BLaER1 (cell line): ENCODE data around the gene FOXG1.

Experiments used
- H3K27ac ChIP-seq: shearing (Covaris generic); formaldehyde crosslinking; 2 replicates; pipeline ENCODE4 v1.8.1; 2022
- H3K27me3 ChIP-seq: shearing (Covaris generic); formaldehyde crosslinking; 2 replicates; pipeline ENCODE4 v1.8.1; 2022
- H3K36me3 ChIP-seq: shearing (Covaris generic); formaldehyde crosslinking; 2 replicates; pipeline ENCODE4 v1.8.1; 2022
- H3K4me1 ChIP-seq: shearing (Covaris generic); formaldehyde crosslinking; 2 replicates; pipeline ENCODE4 v1.8.1; 2022
- H3K4me2 ChIP-seq: shearing (Covaris generic); formaldehyde crosslinking; 2 replicates; pipeline ENCODE4 v1.8.1; 2022
- H3K4me3 ChIP-seq: shearing (Covaris generic); formaldehyde crosslinking; 2 replicates; pipeline ENCODE4 v1.8.1; 2022
- H3K9ac ChIP-seq: shearing (Covaris generic); formaldehyde crosslinking; 2 replicates; pipeline ENCODE4 v1.8.1; 2022
- H3K9me3 ChIP-seq: shearing (Covaris generic); formaldehyde crosslinking; 2 replicates; pipeline ENCODE4 v1.8.1; 2022
- H4K20me1 ChIP-seq: shearing (Covaris generic); formaldehyde crosslinking; 2 replicates; pipeline ENCODE4 v1.8.1; 2022
- Cebpa-rat ChIP-seq: shearing (Covaris generic); IDR thresholded peaks from 2 replicates; pipeline ENCODE4 v1.8.1; 2022

FOXG1 gene

DNA sequence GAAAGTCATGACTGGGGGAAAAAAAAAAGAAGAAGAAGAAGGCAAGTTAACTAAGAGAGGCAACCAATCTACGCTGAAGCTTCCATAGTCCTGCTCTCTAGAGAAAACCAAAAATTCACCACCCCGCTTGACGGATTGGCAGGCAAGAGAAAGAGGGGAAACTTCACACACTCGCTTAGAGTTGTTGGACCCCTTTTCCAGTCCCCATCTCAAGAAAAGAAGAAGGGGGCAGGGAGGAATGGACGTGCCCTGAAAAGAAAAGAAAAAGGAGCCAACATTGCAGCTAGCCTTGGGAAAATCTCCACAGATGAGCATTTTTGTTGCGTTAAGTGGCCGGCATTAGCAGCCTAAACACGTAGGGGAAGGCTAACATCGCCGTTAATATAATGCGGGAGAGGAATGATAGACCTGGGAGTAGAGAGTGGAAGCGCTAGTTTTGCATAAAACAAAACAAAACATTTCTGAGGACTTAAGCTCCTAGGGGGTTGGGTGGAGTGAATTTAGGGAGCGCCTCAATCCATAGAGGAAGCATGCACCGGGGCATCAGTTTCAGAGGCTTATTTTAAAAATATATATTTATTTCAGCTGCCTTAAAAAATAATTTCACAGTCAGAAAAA lies 11.3 kb upstream of the FOXG1 start:
- H3K9me3 ChIP-seq = peaks cover 25% of the 10 kb centered on the region; the same call in 1 of the 2 replicates
- H3K27me3 ChIP-seq = peaks cover 60% of the 10 kb centered on the region
- H3K4me1 ChIP-seq = no peaks in the 10 kb centered on the region
- no peak overlapping the region for H3K4me2 ChIP-seq
- H3K4me3 ChIP-seq = no peak overlapping the region
- H3K27ac ChIP-seq = no peak overlapping the region
- peaks cover 16% of the 10 kb centered on the region; the same call in 1 of the 2 replicates for H4K20me1 ChIP-seq
- TF ChIP-seq Cebpa-rat = no peak
- H3K9ac ChIP-seq = no peak overlapping the region
- no peaks in the 10 kb centered on the region for H3K36me3 ChIP-seq

DNA sequence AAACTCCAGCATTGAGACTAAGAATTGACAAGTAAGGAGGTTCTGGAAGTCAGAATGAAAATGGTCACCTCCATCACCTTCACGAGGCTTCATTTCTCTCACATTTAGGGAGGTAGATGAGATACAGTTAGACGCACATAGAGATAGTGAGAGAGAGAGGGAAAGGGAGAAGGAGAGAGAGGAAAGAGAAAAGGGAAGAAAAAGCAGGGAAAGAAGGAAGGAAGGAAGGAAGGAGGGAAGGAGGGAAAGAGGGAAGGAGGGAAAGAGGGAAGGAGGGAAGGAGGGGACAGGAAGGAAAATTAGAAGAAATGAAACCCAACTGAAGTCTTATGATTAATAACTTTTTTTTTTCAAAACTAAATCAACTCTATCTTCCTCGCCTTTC lies 10.7 kb upstream of the FOXG1 start:
- no peaks in the 10 kb centered on the region for H3K4me1 ChIP-seq
- TF ChIP-seq Cebpa-rat = no peak
- no peak overlapping the region for H3K4me2 ChIP-seq
- H3K4me3 ChIP-seq = no peak overlapping the region
- peaks cover 16% of the 10 kb centered on the region; the same call in 1 of the 2 replicates for H4K20me1 ChIP-seq
- H3K9ac ChIP-seq = no peak overlapping the region
- H3K27ac ChIP-seq = no peak overlapping the region
- peaks cover 26% of the 10 kb centered on the region; the same call in 1 of the 2 replicates for H3K9me3 ChIP-seq
- no peaks in the 10 kb centered on the region for H3K36me3 ChIP-seq
- H3K27me3 ChIP-seq = peaks cover 65% of the 10 kb centered on the region

DNA sequence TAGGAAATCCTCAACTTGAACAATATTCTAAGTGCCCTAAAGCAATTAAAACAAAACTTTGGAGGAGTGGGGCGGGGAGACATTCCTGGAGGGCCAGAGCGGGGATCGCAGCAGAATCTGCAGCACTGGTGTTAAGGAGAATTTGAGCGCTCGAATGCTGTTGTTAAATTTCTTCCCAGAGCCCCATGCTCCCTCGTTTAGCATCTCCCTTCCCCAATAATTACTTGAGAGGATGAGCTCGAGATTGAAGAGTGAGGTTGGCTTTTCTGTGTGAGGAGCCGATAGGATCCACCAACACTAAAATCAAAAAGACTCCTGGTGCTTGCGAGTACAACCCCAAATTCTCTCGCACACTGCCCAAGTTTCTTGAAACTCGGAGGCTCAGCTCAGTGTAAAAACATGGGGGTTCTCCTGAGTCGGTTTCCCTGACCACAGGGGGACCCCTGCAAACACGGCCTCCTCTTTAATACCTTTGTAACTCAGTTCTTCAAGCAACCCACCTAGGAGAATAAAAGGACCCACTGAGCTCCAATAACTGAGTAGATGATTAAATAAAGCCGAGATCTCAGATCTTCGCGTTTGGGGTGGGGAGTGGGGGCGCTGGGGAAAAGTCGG lies 10.2 kb upstream of the FOXG1 start:
- no peak overlapping the region for H3K4me2 ChIP-seq
- H3K36me3 ChIP-seq = no peaks in the 10 kb centered on the region
- no peak for TF ChIP-seq Cebpa-rat
- H4K20me1 ChIP-seq = peaks cover 16% of the 10 kb centered on the region; the same call in 1 of the 2 replicates
- H3K4me1 ChIP-seq = no peaks in the 10 kb centered on the region
- no peak overlapping the region for H3K4me3 ChIP-seq
- no peak overlapping the region for H3K9ac ChIP-seq
- peaks cover 70% of the 10 kb centered on the region for H3K27me3 ChIP-seq
- H3K27ac ChIP-seq = no peak overlapping the region
- H3K9me3 ChIP-seq = peaks cover 26% of the 10 kb centered on the region; the same call in 1 of the 2 replicates

DNA sequence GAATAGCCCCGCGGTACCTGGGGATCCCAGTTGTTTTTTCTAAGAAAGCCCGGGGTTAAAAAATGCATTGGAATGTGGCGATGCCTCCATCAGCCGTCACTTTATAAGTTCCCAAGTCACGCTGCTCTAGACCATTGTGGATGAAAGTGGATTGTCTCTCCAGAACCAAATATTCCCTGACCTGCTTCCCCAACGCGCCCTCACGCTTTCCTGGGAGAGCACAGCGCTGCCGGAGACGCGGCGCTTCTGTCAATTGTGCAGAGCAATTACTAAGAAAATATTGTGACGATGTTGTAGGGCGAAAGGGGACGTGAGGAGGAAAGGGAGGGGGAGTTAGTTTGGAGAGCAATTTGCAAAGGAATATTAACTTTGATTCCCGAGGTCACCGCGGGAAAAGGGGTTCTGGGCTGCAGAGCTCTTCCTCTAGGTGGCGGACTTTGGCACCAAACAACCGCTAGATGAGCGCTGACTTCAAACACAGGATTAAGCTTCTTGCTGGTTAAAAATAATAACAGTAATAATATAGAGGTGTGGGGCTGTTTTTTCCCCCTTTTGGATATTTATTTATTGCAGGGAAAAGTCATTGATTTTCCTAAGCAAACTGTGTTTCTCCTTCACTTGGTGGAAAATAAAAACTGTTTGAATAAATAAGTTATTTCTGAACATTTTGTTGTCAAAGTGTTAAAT lies 9.6 kb upstream of the FOXG1 start:
- Histone ChIP-seq H3K9ac (no peak overlapping the region), H3K27ac (no peak overlapping the region), H3K9me3 (peaks cover 26% of the 10 kb centered on the region; the same call in 1 of the 2 replicates), H3K4me1 (no peaks in the 10 kb centered on the region), H3K4me2 (no peak overlapping the region), H3K4me3 (no peak overlapping the region), H3K27me3 (peaks cover 77% of the 10 kb centered on the region), H4K20me1 (peaks cover 16% of the 10 kb centered on the region; the same call in 1 of the 2 replicates), H3K36me3 (no peaks in the 10 kb centered on the region)
- TF ChIP-seq Cebpa-rat = no peak

DNA sequence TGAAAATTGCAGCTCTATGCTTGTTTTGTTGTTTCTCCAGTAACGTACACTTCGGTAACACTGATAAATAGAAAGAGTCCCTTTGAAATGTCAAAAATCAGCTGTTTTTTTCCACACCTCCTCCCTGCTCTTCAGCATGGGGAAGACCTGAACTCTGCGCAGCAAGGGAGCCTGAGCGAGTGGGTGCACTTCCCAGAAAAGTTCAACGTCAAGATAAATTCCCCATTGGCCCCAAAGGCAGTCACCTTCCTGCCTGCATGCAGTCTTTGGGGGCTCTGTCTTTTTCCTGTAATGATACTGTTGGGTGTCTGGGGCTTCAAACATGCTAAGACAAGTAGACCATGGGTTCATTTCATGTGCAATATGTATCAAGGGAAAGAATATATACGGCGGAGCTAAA lies 8.8 kb upstream of the FOXG1 start:
- H3K27me3 ChIP-seq = peaks cover 84% of the 10 kb centered on the region
- no peak overlapping the region for H3K4me2 ChIP-seq

DNA sequence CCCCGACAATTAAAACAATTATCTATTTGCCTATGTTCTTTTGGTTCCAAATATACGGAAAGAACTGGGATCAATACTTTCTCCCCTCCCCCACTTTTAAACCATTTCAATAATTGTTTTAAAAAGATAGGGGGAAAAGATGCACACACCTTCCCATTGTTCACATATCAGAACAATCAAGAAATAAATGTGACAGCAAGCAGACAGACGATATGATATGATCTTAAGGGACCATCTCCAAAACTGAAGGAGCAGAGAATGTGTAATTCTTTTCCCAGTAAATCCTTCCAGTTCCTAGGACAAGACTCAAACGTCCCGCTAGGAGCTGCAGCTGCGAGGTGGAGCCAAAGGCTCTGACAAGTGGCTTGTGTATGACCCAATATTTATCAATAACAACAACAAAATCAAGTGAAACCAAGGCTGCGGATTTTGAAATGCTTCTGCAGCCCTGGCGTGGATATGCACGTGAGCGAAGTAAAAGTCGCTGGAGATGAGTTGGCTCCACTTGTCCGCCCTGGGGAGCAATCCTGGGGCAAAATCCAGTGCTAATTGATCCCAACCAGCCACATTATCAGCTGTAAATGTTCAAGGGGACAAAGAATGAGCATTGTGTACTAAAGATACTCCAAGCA lies 8.2 kb upstream of the FOXG1 start:
- Histone ChIP-seq H3K27ac (no peak overlapping the region), H3K4me2 (no peak overlapping the region), H3K36me3 (no peaks in the 10 kb centered on the region), H4K20me1 (peaks cover 16% of the 10 kb centered on the region; the same call in 1 of the 2 replicates), H3K4me3 (no peak overlapping the region), H3K9ac (no peak overlapping the region), H3K27me3 (peaks cover 88% of the 10 kb centered on the region), H3K9me3 (peaks cover 26% of the 10 kb centered on the region; the same call in 1 of the 2 replicates), H3K4me1 (no peaks in the 10 kb centered on the region)
- no peak for TF ChIP-seq Cebpa-rat

More for the DNA sequence above, 8.8 kb upstream of the FOXG1 start:
- TF ChIP-seq Cebpa-rat = no peak
- Histone ChIP-seq H4K20me1 (peaks cover 16% of the 10 kb centered on the region; the same call in 1 of the 2 replicates), H3K4me1 (no peaks in the 10 kb centered on the region), H3K9ac (no peak overlapping the region), H3K27ac (no peak overlapping the region), H3K36me3 (no peaks in the 10 kb centered on the region), H3K4me3 (no peak overlapping the region), H3K9me3 (peaks cover 26% of the 10 kb centered on the region; the same call in 1 of the 2 replicates)

DNA sequence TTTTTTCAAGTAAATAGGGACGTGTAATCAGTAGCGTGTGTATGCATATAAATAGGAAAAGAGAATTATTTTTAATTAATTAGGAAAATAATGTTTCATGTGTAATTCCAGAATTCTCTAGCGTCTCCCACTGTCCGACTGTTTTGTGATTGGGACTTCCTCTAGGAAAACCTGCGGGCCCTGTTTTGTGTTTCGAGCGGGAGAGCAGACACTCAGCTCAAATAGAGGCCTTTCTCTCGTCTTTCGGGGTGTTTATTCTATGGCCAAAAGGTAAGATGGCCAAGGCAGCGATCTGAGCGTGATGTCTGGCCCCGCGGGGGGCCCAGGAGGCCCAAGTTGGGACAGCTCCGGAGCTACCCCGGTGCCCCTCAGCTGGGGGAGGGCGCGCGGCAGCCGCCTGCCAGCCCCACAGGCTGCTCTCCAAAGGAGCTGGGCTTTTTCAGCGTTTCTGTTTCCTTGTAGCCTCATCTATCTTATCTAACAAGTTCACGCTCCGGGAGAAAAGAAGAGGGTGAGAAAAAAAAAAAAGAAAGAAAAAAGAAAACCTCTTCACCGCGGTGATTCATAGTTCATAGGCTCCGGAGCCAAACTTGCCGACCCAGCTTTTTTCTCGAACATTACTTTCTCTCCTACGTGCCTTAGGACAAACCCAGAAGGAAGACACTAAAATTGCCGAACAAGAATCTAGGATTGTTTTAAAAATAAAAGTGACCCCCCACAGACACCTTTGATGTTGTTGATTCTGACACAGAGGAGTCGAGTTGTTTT lies 7.5 kb upstream of the FOXG1 start:
- H3K4me3 ChIP-seq = no peak overlapping the region
- H3K27me3 ChIP-seq = peaks cover 95% of the 10 kb centered on the region
- peaks cover 16% of the 10 kb centered on the region; the same call in 1 of the 2 replicates for H4K20me1 ChIP-seq
- H3K4me2 ChIP-seq = no peak overlapping the region
- TF ChIP-seq Cebpa-rat = no peak
- H3K9ac ChIP-seq = no peak overlapping the region
- peaks cover 26% of the 10 kb centered on the region; the same call in 1 of the 2 replicates for H3K9me3 ChIP-seq
- no peaks in the 10 kb centered on the region for H3K36me3 ChIP-seq
- no peaks in the 10 kb centered on the region for H3K4me1 ChIP-seq
- no peak overlapping the region for H3K27ac ChIP-seq

DNA sequence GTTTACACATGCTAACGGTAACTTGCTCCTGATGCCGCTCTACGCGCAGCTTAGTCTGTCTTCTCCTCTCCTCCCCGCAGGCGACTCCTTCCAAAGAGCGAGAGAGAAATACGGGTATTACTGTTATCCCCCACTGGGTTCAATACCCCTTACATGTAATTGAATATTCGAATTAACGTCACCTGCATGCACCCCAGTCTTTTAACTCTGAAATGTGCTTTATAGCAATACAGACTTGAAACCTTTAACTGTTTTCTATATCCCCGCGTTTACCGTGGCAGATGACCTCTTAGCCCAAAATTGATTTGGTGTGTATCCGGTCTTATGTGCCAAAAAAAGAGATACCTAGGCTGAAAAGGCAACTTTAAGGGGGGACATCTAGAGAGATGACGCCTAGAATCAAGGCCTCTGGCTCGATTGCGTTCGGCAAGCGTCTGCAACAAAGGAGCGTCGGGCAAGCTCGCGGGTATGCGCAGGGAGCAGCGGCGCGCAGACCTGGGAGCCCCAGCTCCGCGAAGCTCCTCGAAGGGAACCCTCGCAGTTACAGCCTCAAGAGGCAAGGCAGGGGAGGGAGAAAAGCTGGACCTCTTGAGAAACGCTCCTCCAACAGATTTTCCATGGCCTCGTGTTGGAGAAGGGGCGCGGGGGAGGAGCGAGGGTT lies 6.8 kb upstream of the FOXG1 start:
- H3K9ac ChIP-seq = no peak overlapping the region
- H4K20me1 ChIP-seq = peaks cover 14% of the 10 kb centered on the region; the same call in 1 of the 2 replicates
- no peak overlapping the region for H3K4me2 ChIP-seq
- H3K9me3 ChIP-seq = peaks cover 26% of the 10 kb centered on the region; the same call in 1 of the 2 replicates
- no peaks in the 10 kb centered on the region for H3K36me3 ChIP-seq
- peaks cover 97% of the 10 kb centered on the region for H3K27me3 ChIP-seq
- no peak for TF ChIP-seq Cebpa-rat
- H3K4me1 ChIP-seq = no peaks in the 10 kb centered on the region
- H3K4me3 ChIP-seq = no peak overlapping the region
- H3K27ac ChIP-seq = no peak overlapping the region
